ENCODE results near the gene ARG2.

- no peak for TF ChIP-seq CTCF (IDR thresholded peaks at IDR 0.05)
- no peak for TF ChIP-seq POLR2AphosphoS5 (IDR thresholded peaks at IDR 0.05)
- no peak for TF ChIP-seq POLR2A (IDR thresholded peaks at IDR 0.05)
Measured at GRCh38 chr14:67645414-67645813, 25.7 kb downstream of the ARG2 start.
